H1 (cell line): ENCODE results near the gene CUEDC2. TPM values are rescaled to one million over a fixed set of nuclear protein-coding genes. Genes with fewer than 3 reads are reported as not detected.

ENCODE experiments used
- CTCF ChIA-PET: fragments of 300-600 bp; sonication (Branson Sonifier 250); formaldehyde crosslinking; loops from one replicate; lab custom pipeline; 2021; ENCODE audit not compliant: partially characterized antibody; lab: Charles Lee
- POLR2A ChIA-PET: fragments of 300-600 bp; sonication (Branson Sonifier 250); formaldehyde crosslinking; loops from one replicate; lab custom pipeline; 2021; ENCODE audit warnings: inconsistent platforms; ENCODE audit not compliant: partially characterized antibody; lab: Charles Lee
- DNase-seq, 2 experiments: peaks; one replicate each; pipeline versions ENCODE4 v3.0.0 to v3.0.0-alpha.2; 2010 to 2022; ENCODE audit warnings: low spot score in 2 of 2, low read depth in 1 of 2, mixed read lengths in 1 of 2
- FAIRE-seq: peaks from 2 replicates; lab custom pipeline; 2011; peaks lifted over from hg19 to GRCh38; lab: Jason Lieb, UNC
- H2AFZ ChIP-seq: 2 replicates; pipeline ENCODE4 v1.8.1; 2012; ENCODE audit warnings: low read length, inconsistent platforms
- H2AK5ac ChIP-seq: 2 replicates; pipeline ENCODE4 v1.6.1; 2013; ENCODE audit warnings: low read depth, low read length
- H2BK120ac ChIP-seq: replicated peaks from 2 replicates; pipeline ENCODE3; 2013; ENCODE audit warnings: low read depth, low read length, inconsistent platforms
- H2BK12ac ChIP-seq: 2 replicates; pipeline ENCODE4 v1.6.1; 2013; ENCODE audit warnings: low read depth, low read length
- H2BK15ac ChIP-seq: 2 replicates; pipeline ENCODE4 v1.6.1; 2013; ENCODE audit warnings: low read length
- H2BK20ac ChIP-seq: 2 replicates; pipeline ENCODE4 v1.6.1; 2013; ENCODE audit warnings: low read length
- H2BK5ac ChIP-seq: 2 replicates; pipeline ENCODE4 v1.6.1; 2013; ENCODE audit warnings: low read depth, low read length
- H3K14ac ChIP-seq: 2 replicates; pipeline ENCODE4 v1.6.1; 2013; ENCODE audit warnings: inconsistent platforms; ENCODE audit not compliant: insufficient read length
- H3K18ac ChIP-seq: 2 replicates; pipeline ENCODE4 v1.6.1; 2013; ENCODE audit warnings: low read length; ENCODE audit errors: extremely low read depth
- H3K23ac ChIP-seq: 2 replicates; pipeline ENCODE4 v1.6.1; 2013; ENCODE audit warnings: inconsistent platforms; ENCODE audit not compliant: insufficient read length
- H3K23me2 ChIP-seq: 2 replicates; pipeline ENCODE4 v1.6.1; 2013; ENCODE audit warnings: low read depth, low read length
- H3K27ac ChIP-seq: 2 replicates; pipeline ENCODE4 v1.6.1; 2011; ENCODE audit warnings: low read depth, low read length, inconsistent platforms
- H3K27me3 ChIP-seq, 4 experiments: replicated peaks in 1 of 4; 1 replicate in 1 of 4; 2 replicates in 3 of 4; pipeline versions ENCODE4 v1.6.1 to v1.8.1; 2011 to 2013; ENCODE audit warnings: low read length in 3 of 4, mild to moderate bottlenecking in 3 of 4, inconsistent platforms in 2 of 4, mixed read lengths in 2 of 4, moderate library complexity in 1 of 4; ENCODE audit not compliant: control insufficient read depth in 3 of 4, insufficient read depth in 3 of 4; ENCODE audit errors: extremely low read depth in 1 of 4
- H3K36me3 ChIP-seq, 4 experiments: 2 replicates each; pipeline versions ENCODE4 v1.6.1 to v1.8.1; 2011 to 2013; ENCODE audit warnings: mild to moderate bottlenecking in 4 of 4, low read length in 3 of 4, moderate library complexity in 2 of 4, control low read depth in 1 of 4, inconsistent platforms in 1 of 4; ENCODE audit not compliant: insufficient read depth in 4 of 4, control insufficient read depth in 2 of 4
- H3K4ac ChIP-seq: replicated peaks from 2 replicates; pipeline ENCODE3; 2013; ENCODE audit warnings: low read length, low read depth, mixed read lengths, inconsistent platforms; ENCODE audit not compliant: insufficient read length
- H3K4me1 ChIP-seq, 4 experiments: replicated peaks in 1 of 4; 1 replicate in 1 of 4; 2 replicates in 3 of 4; pipeline versions ENCODE4 v1.6.1 to v1.8.1; 2011 to 2013; ENCODE audit warnings: low read length in 3 of 4, inconsistent platforms in 2 of 4, mixed read lengths in 1 of 4; ENCODE audit not compliant: insufficient read depth in 4 of 4, control insufficient read depth in 3 of 4
- H3K4me2 ChIP-seq, 2 experiments: 2 replicates each; pipeline versions ENCODE4 v1.6.1 to v1.8.1; 2011 to 2013; ENCODE audit warnings: low read depth in 2 of 2, low read length in 2 of 2, control low read depth in 1 of 2, inconsistent platforms in 1 of 2, mild to moderate bottlenecking in 1 of 2; ENCODE audit not compliant: insufficient read depth in 1 of 2
- H3K4me3 ChIP-seq, 4 experiments: fragments of 200-600, 300-600 bp in 1 of 4; sonication (generic), shearing (Covaris generic), sonication (Bioruptor Twin) in 1 of 4; 2 replicates each; pipeline versions ENCODE4 v1.5.1 to v1.8.1; 2011 to 2016; ENCODE audit warnings: low read length in 4 of 4, low read depth in 3 of 4, control low read depth in 2 of 4, inconsistent platforms in 2 of 4, mild to moderate bottlenecking in 2 of 4, mixed read lengths in 1 of 4, moderate library complexity in 1 of 4; ENCODE audit not compliant: insufficient read depth in 2 of 4; ENCODE audit errors: extremely low read depth in 1 of 4
- H3K56ac ChIP-seq: replicated peaks from 2 replicates; pipeline ENCODE3; 2013; ENCODE audit warnings: low read depth, mild to moderate bottlenecking, mixed read lengths, low read length, inconsistent platforms; ENCODE audit not compliant: insufficient read length
- H3K79me1 ChIP-seq: 2 replicates; pipeline ENCODE4 v1.6.1; 2013; ENCODE audit warnings: low read depth, low read length, control low read depth
- H3K79me2 ChIP-seq, 2 experiments: 2 replicates each; pipeline versions ENCODE4 v1.6.1 to v1.8.1; 2012 to 2013; ENCODE audit warnings: low read length in 2 of 2, mild to moderate bottlenecking in 2 of 2, inconsistent platforms in 1 of 2; ENCODE audit not compliant: insufficient read depth in 2 of 2, control insufficient read depth in 1 of 2
- H3K9ac ChIP-seq, 4 experiments: replicated peaks in 1 of 4; 1 replicate in 1 of 4; 2 replicates in 3 of 4; pipeline versions ENCODE4 v1.6.1 to v1.8.1; 2011 to 2013; ENCODE audit warnings: low read depth in 3 of 4, low read length in 3 of 4, control low read depth in 2 of 4, mild to moderate bottlenecking in 2 of 4, moderate library complexity in 2 of 4, inconsistent platforms in 1 of 4; ENCODE audit errors: extremely low read depth in 1 of 4
- H3K9me3 ChIP-seq, 2 experiments: 2 replicates each; pipeline versions ENCODE4 v1.6.1 to v1.8.1; 2012 to 2013; ENCODE audit warnings: mild to moderate bottlenecking in 2 of 2, moderate library complexity in 2 of 2, control low read depth in 1 of 2, inconsistent platforms in 1 of 2, low read depth in 1 of 2, low read length in 1 of 2, mixed read lengths in 1 of 2; ENCODE audit not compliant: insufficient read depth in 2 of 2
- H4K20me1 ChIP-seq, 2 experiments: replicated peaks in 1 of 2; 2 replicates each; pipeline versions ENCODE3 to v1.8.1; 2011 to 2013; ENCODE audit warnings: inconsistent platforms in 2 of 2, low read length in 2 of 2, mild to moderate bottlenecking in 1 of 2; ENCODE audit not compliant: insufficient read depth in 2 of 2, control insufficient read depth in 1 of 2
- H4K5ac ChIP-seq: 2 replicates; pipeline ENCODE4 v1.6.1; 2013; ENCODE audit warnings: low read length, low read depth, mixed read lengths, inconsistent platforms; ENCODE audit not compliant: insufficient read length
- H4K8ac ChIP-seq: 2 replicates; pipeline ENCODE4 v1.8.0; 2013; ENCODE audit warnings: mild to moderate bottlenecking, moderate library complexity, low read length, inconsistent platforms; ENCODE audit not compliant: insufficient read depth; ENCODE audit errors: extremely low read depth
- H4K91ac ChIP-seq: replicated peaks from 2 replicates; pipeline ENCODE3; 2013; ENCODE audit warnings: low read length, mixed read lengths, inconsistent platforms; ENCODE audit not compliant: insufficient read length
- FOSL1 ChIP-seq: IDR thresholded peaks from 2 replicates; pipeline ENCODE4 v1.6.1; 2011; ENCODE audit warnings: mild to moderate bottlenecking, low read depth, low read length, moderate library complexity; ENCODE audit not compliant: insufficient read depth
- HDAC6 ChIP-seq: IDR thresholded peaks from one replicate; pipeline ENCODE4 v1.7.1; 2012; ENCODE audit warnings: low read depth, mild to moderate bottlenecking, inconsistent platforms, low read length, moderate library complexity
- PHF8 ChIP-seq: fragments of 200-600 bp; sonication (generic); conservative IDR thresholded peaks from 2 replicates; pipeline ENCODE4 v1.7.1; 2012; ENCODE audit warnings: low read depth, mild to moderate bottlenecking, inconsistent platforms, low read length, moderate library complexity
- POU5F1 ChIP-seq: IDR thresholded peaks from 2 replicates; pipeline ENCODE4 v1.6.1; 2011; ENCODE audit warnings: low read depth, mild to moderate bottlenecking, low read length, moderate library complexity
- TBP ChIP-seq: IDR thresholded peaks from 2 replicates; pipeline ENCODE4 v1.6.1; 2011; ENCODE audit warnings: low read depth, low read length, improper control_type of control experiment
- ZNF274 ChIP-seq: IDR thresholded peaks from 2 replicates; pipeline ENCODE4 v1.7.0; 2012; ENCODE audit warnings: low read length, borderline replicate concordance; ENCODE audit errors: extremely low read depth
- WGBS, 2 experiments: shearing (Covaris generic) in 1 of 2; methylation state at CpG; one replicate each; pipeline versions ENCODE4 v1.1.6 to v1.1.7; 2013 to 2015; ENCODE audit warnings: low lambda C conversion rate in 2 of 2, mixed read lengths in 2 of 2, inconsistent platforms in 1 of 2, low coverage in 1 of 2, missing lambda C conversion rate in 1 of 2; ENCODE audit not compliant: insufficient replicate concordance in 2 of 2, insufficient coverage in 1 of 2, insufficient read length in 1 of 2; ENCODE audit errors: extremely low coverage in 1 of 2, missing lambda C conversion rate in 1 of 2; 5-methylcytosine and 5-hydroxymethylcytosine counted together
- polyA plus RNA-seq, 7 experiments: library from polyadenylated mRNA; depleted of rRNA in 3 of 7; stranded (reverse) in 5 of 7; unstranded in 2 of 7; fragments of >200 nt in 5 of 7; fragments of 200-250 nt in 2 of 7; gene quantifications; 1 replicate in 5 of 7; 2 replicates in 1 of 7; 4 replicates in 1 of 7; pipeline versions ENCODE4 v1.2.1 to v1.2.3, GENCODE V29; 2011 to 2013; ENCODE audit warnings: missing spikeins in 2 of 7, mixed read lengths in 2 of 7
- total RNA-seq: library from RNA; stranded (reverse); fragmentation: NEBNext Ultra II Directional; extraction: Animal tissue kit (Norgen Biotek cat#: 25700); gene quantifications from 2 replicates; pipeline ENCODE4 v1.2.1, GENCODE V29; 2021
- TF ChIP-seq, protein P1 (sequence below): IDR thresholded peaks from 2 replicates; pipeline ENCODE4 v1.6.1; 2012; ENCODE audit warnings: low read length, inconsistent platforms

CUEDC2 gene
- total and polyA plus RNA-seq, 2 of the 8 experiments (the other 6 are each of a cell fraction or from before 2014, with no cell fraction given), result 41.7 to 55.2 TPM

DNA sequence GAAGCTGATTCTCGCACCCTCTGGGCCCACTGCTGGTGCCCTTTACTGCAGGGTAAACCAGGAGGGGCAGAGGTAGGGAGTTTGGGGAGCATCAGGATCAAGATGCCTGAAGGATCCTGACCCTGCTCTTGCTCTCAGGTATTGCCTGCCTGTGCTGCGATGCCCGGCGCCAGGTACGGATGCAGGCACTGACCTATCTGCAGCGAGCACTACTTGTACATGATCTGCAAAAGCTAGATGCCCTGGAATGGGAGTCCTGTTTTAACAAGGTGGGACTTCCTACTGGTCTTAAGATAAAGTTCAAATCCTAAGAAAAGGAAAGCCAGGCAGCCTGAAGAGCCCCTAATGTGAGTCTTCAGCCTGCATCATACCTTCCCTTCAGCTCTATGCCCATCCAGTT lies 53.0 kb downstream of the CUEDC2 start:
- Histone ChIP-seq H3K27me3 (no peaks in the 10 kb centered on the region), H2BK15ac (no peak overlapping the region), H3K23me2 (no peaks in the 10 kb centered on the region), H3K56ac (no peak overlapping the region), H4K91ac (no peak overlapping the region), H3K36me3 (peaks cover 3 to 16% (median 12%) of the 10 kb centered on the region in 4 experiments; a peak in 7 of 8 replicates), H3K79me1 (no peaks in the 10 kb centered on the region), H3K27ac (no peak overlapping the region), H3K23ac (no peak overlapping the region), H4K8ac (no peak overlapping the region; the same call in 1 of the 2 replicates), H2BK120ac (no peak overlapping the region), H3K4me1 (no peaks in the 10 kb centered on the region), H2AK5ac (no peak overlapping the region), H3K9me3 (no peaks in the 10 kb centered on the region), H3K79me2 (no peaks in the 10 kb centered on the region), H3K4ac (no peak overlapping the region), H2BK20ac (no peak overlapping the region), H3K4me3 (no peak overlapping the region), H2AFZ (no peak overlapping the region), H2BK5ac (no peak overlapping the region), H3K14ac (no peak overlapping the region), H4K5ac (no peak overlapping the region), H4K20me1 (no peaks in the 10 kb centered on the region), H3K9ac (no peak overlapping the region), H3K4me2 (no peak overlapping the region), H2BK12ac (no peak overlapping the region), H3K18ac (no peak overlapping the region)
- WGBS, 2 experiments, result 96% methylated on average over 6 of the region's 6 CpGs; no CpG with 5 or more reads in 1 of the 2 experiments
- FAIRE-seq, result no peak
- CTCF ChIA-PET, result interaction anchor here (0.6 to 17.7 kb wide), 14 partner anchors 10 to 536 kb away, joined by 3 to 357 read pairs (median 4); partner anchors contain the start of gene NFKB2
- DNase-seq, result no peak
- TF ChIP-seq PHF8 (no peak), TBP (no peak), FOSL1 (no peak), HDAC6 (no peak), ZNF274 (no peak), POU5F1 (no peak)
- TF ChIP-seq, protein P1, sequence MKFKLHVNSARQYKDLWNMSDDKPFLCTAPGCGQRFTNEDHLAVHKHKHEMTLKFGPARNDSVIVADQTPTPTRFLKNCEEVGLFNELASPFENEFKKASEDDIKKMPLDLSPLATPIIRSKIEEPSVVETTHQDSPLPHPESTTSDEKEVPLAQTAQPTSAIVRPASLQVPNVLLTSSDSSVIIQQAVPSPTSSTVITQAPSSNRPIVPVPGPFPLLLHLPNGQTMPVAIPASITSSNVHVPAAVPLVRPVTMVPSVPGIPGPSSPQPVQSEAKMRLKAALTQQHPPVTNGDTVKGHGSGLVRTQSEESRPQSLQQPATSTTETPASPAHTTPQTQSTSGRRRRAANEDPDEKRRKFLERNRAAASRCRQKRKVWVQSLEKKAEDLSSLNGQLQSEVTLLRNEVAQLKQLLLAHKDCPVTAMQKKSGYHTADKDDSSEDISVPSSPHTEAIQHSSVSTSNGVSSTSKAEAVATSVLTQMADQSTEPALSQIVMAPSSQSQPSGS, result no peak
- POLR2A ChIA-PET, result no interaction called here
